Activated T-helper 1 cell treated with anti-CD3 and anti-CD28 coated beads, Interleukin-2, amount 50 U/mL, for 16 hours (primary cell): Measurements from ENCODE around the gene KPTN.

Experiments used
- DNase-seq, 2 donors: peaks; one replicate each; pipeline ENCODE4 v3.0.0-alpha.2; 2020; ENCODE audit warnings: low read depth in 1 of 2, low spot score in 1 of 2

The KPTN gene

GRCh38 chr19:47483800-47484690 is at the start of gene KPTN:
TSS of gene KPTN (minus strand) at chr19:47484219. CDS start at chr19:47484160, 59 bp downstream.
- peak; percentile 76 to 81 for DNase-seq

GRCh38 chr19:47531640-47532387 is 47.8 kb upstream of the KPTN start:
- DNase-seq, result no peak

- DNase-seq, result no peak
Measured at GRCh38 chr19:47529018-47529742, 45.2 kb upstream of the KPTN start.

GRCh38 chr19:47526798-47527197 is 42.8 kb upstream of the KPTN start:
- no peak for DNase-seq

GRCh38 chr19:47523473-47523872 is 39.5 kb upstream of the KPTN start:
- no peak for DNase-seq

GRCh38 chr19:47521473-47522180 is 37.6 kb upstream of the KPTN start:
- DNase-seq, result no peak

GRCh38 chr19:47520839-47521238 is 36.8 kb upstream of the KPTN start:
- DNase-seq, result no peak

GRCh38 chr19:47520343-47520806 is 36.4 kb upstream of the KPTN start:
- no peak for DNase-seq

GRCh38 chr19:47518854-47519253 is 34.8 kb upstream of the KPTN start:
- no peak for DNase-seq

- peak in 1 of 2 donors; percentile 13 for DNase-seq
Measured at GRCh38 chr19:47518139-47518538, 34.1 kb upstream of the KPTN start.

GRCh38 chr19:47514869-47515588 is 31.0 kb upstream of the KPTN start, which contains the start of gene NAPA:
TSS of gene NAPA (minus strand) at chr19:47515063. CDS start at chr19:47514940, 123 bp downstream.
- DNase-seq, result peak; percentile 100

GRCh38 chr19:47514151-47514868 is 30.3 kb upstream of the KPTN start:
- DNase-seq, result no peak

GRCh38 chr19:47512948-47513319 is 28.9 kb upstream of the KPTN start:
- DNase-seq, result no peak

- DNase-seq, result no peak
Measured at GRCh38 chr19:47512183-47512947, 28.3 kb upstream of the KPTN start.

GRCh38 chr19:47511681-47512080 is 27.7 kb upstream of the KPTN start:
- DNase-seq, result no peak

- DNase-seq, result no peak
Measured at GRCh38 chr19:47511128-47511517, 27.1 kb upstream of the KPTN start.

GRCh38 chr19:47510516-47511127 is 26.6 kb upstream of the KPTN start:
- DNase-seq, result no peak

- DNase-seq, result no peak
Measured at GRCh38 chr19:47509973-47510372, 26.0 kb upstream of the KPTN start.
